ENCODE results near the gene CLPTM1. TPM values are rescaled to one million over a fixed set of nuclear protein-coding genes. Genes with fewer than 3 reads are reported as not detected.

Gene CLPTM1
- total RNA-seq, 3 donors from 2014 or later = 42.0 to 70.5 (median 60.2) TPM

GRCh38 chr19:45019187-45019586 is 64.0 kb downstream of the CLPTM1 start:
- Histone ChIP-seq H3K9me3 (no peaks in the 10 kb centered on the region), H3K27me3 (no peaks in the 10 kb centered on the region), H3K27ac (no peak overlapping the region), H3K36me3 (no peaks in the 10 kb centered on the region), H3K4me1 (no peaks in the 10 kb centered on the region), H3K4me3 (no peak overlapping the region)
- no peak for DNase-seq (ENCODE audit: low spot score in 2 of 2)
- TF ChIP-seq POLR2A (IDR thresholded peaks at IDR 0.05) (no peak), CTCF (IDR thresholded peaks at IDR 0.05) (no peak), POLR2AphosphoS5 (IDR thresholded peaks at IDR 0.05) (no peak)
- intact Hi-C loops (cut with DNase I; ENCODE audit: low total_unique reads) = no loop called here

GRCh38 chr19:45020071-45020470 is 64.9 kb downstream of the CLPTM1 start:
- Histone ChIP-seq H3K27ac (no peak overlapping the region), H3K36me3 (no peaks in the 10 kb centered on the region), H3K4me1 (no peaks in the 10 kb centered on the region), H3K27me3 (no peaks in the 10 kb centered on the region), H3K4me3 (no peak overlapping the region), H3K9me3 (no peaks in the 10 kb centered on the region)
- intact Hi-C loops (cut with DNase I; ENCODE audit: low total_unique reads) = no loop called here
- DNase-seq (ENCODE audit: low spot score in 2 of 2) = no peak
- TF ChIP-seq POLR2A (IDR thresholded peaks at IDR 0.05) (no peak), CTCF (IDR thresholded peaks at IDR 0.05) (no peak), POLR2AphosphoS5 (IDR thresholded peaks at IDR 0.05) (no peak)

GRCh38 chr19:45021971-45022370 is 66.8 kb downstream of the CLPTM1 start:
- Histone ChIP-seq H3K4me3 (no peak overlapping the region), H3K27ac (no peak overlapping the region), H3K9me3 (no peaks in the 10 kb centered on the region), H3K4me1 (no peaks in the 10 kb centered on the region), H3K36me3 (no peaks in the 10 kb centered on the region), H3K27me3 (no peaks in the 10 kb centered on the region)
- DNase-seq (ENCODE audit: low spot score in 2 of 2) = no peak
- TF ChIP-seq POLR2AphosphoS5 (IDR thresholded peaks at IDR 0.05) (no peak), POLR2A (IDR thresholded peaks at IDR 0.05) (no peak), CTCF (IDR thresholded peaks at IDR 0.05) (no peak)
- intact Hi-C loops (cut with DNase I; ENCODE audit: low total_unique reads) = no loop called here

- Histone ChIP-seq H3K4me3 (no peak overlapping the region), H3K27me3 (no peaks in the 10 kb centered on the region), H3K36me3 (no peaks in the 10 kb centered on the region), H3K9me3 (no peaks in the 10 kb centered on the region), H3K27ac (no peak overlapping the region), H3K4me1 (no peaks in the 10 kb centered on the region)
- intact Hi-C loops (cut with DNase I; ENCODE audit: low total_unique reads) = no loop called here
- no peak for TF ChIP-seq POLR2AphosphoS5 (IDR thresholded peaks at IDR 0.05)
- TF ChIP-seq POLR2A (IDR thresholded peaks at IDR 0.05) = no peak
- TF ChIP-seq CTCF (IDR thresholded peaks at IDR 0.05) = no peak
- DNase-seq (ENCODE audit: low spot score in 2 of 2) = no peak
Observed at GRCh38 chr19:45023048-45023447, 67.9 kb downstream of the CLPTM1 start.

- intact Hi-C loops (cut with DNase I; ENCODE audit: low total_unique reads) = loop anchor here (5.0 kb wide), 1 partner anchor 277 kb away; no protein-coding TSS in a partner anchor
- H3K27ac ChIP-seq = no peak overlapping the region
- TF ChIP-seq POLR2A (IDR thresholded peaks at IDR 0.05) = no peak
- TF ChIP-seq CTCF (IDR thresholded peaks at IDR 0.05) = no peak
- no peak for TF ChIP-seq POLR2AphosphoS5 (IDR thresholded peaks at IDR 0.05)
- no peaks in the 10 kb centered on the region for H3K36me3 ChIP-seq
- H3K4me3 ChIP-seq = no peak overlapping the region
- no peak for DNase-seq (ENCODE audit: low spot score in 2 of 2)
- no peaks in the 10 kb centered on the region for H3K9me3 ChIP-seq
- H3K4me1 ChIP-seq = no peaks in the 10 kb centered on the region
- no peaks in the 10 kb centered on the region for H3K27me3 ChIP-seq
Observed at GRCh38 chr19:45025264-45025663, 70.1 kb downstream of the CLPTM1 start.

All from breast epithelium (tissue), 4 donors.